Fibroblast of lung (primary cell): Measurements from ENCODE around the gene PIK3C3. TPM values are rescaled to one million over a fixed set of nuclear protein-coding genes. Genes with fewer than 3 reads are reported as not detected.

Source experiments
- DNase-seq, 2 donors: peaks; one replicate each; pipeline versions ENCODE4 v3.0.0 to v3.0.0-alpha.2; 2010; ENCODE audit warnings: low read depth in 2 of 2
- H2AFZ ChIP-seq: 2 replicates; pipeline ENCODE4 v1.5.1; 2012; ENCODE audit warnings: low read length, control low read depth, inconsistent platforms
- H3K27ac ChIP-seq: 2 replicates; pipeline ENCODE4 v1.5.1; 2011; ENCODE audit warnings: low read length, control low read depth; ENCODE audit not compliant: insufficient read depth
- H3K27me3 ChIP-seq: 2 replicates; pipeline ENCODE4 v1.5.1; 2011; ENCODE audit warnings: mild to moderate bottlenecking, low read length; ENCODE audit not compliant: control insufficient read depth, insufficient read depth
- H3K36me3 ChIP-seq: 2 replicates; pipeline ENCODE4 v1.5.1; 2011; ENCODE audit warnings: low read length; ENCODE audit not compliant: control insufficient read depth, insufficient read depth
- H3K4me1 ChIP-seq: 2 replicates; pipeline ENCODE4 v1.5.1; 2011; ENCODE audit warnings: low read length; ENCODE audit not compliant: control insufficient read depth, insufficient read depth; ENCODE audit errors: extremely low read depth
- H3K4me2 ChIP-seq: 2 replicates; pipeline ENCODE4 v1.5.1; 2011; ENCODE audit warnings: low read length, control low read depth; ENCODE audit not compliant: insufficient read depth; ENCODE audit errors: extremely low read depth
- H3K4me3 ChIP-seq, 4 experiments: fragments of 200-600 bp in 1 of 4; sonication (generic) in 1 of 4; replicated peaks in 1 of 4; 2 replicates each; pipeline ENCODE4 v1.5.1; 2011 to 2016; ENCODE audit warnings: low read length in 4 of 4, low read depth in 3 of 4, mild to moderate bottlenecking in 3 of 4, control low read depth in 2 of 4, inconsistent platforms in 1 of 4, mixed read lengths in 1 of 4; ENCODE audit not compliant: insufficient read depth in 1 of 4; ENCODE audit errors: control extremely low read depth in 1 of 4
- H3K79me2 ChIP-seq: 2 replicates; pipeline ENCODE4 v1.5.1; 2012; ENCODE audit warnings: mild to moderate bottlenecking, low read length, inconsistent platforms; ENCODE audit not compliant: control insufficient read depth, insufficient read depth
- H3K9ac ChIP-seq: 2 replicates; pipeline ENCODE4 v1.5.1; 2011; ENCODE audit warnings: mild to moderate bottlenecking, low read length, control low read depth; ENCODE audit not compliant: insufficient read depth
- H3K9me3 ChIP-seq: 2 replicates; pipeline ENCODE4 v1.5.1; 2012; ENCODE audit warnings: low read depth, low read length; ENCODE audit not compliant: control insufficient read depth, insufficient read depth
- H4K20me1 ChIP-seq: 2 replicates; pipeline ENCODE4 v1.5.1; 2011; ENCODE audit warnings: low read length; ENCODE audit not compliant: control insufficient read depth, insufficient read depth; ENCODE audit errors: extremely low read depth
- CTCF ChIP-seq, 2 donors: IDR thresholded peaks in 1 of 2; conservative IDR thresholded peaks in 1 of 2; 1 replicate in 1 of 2; 2 replicates in 1 of 2; pipeline ENCODE4 v1.5.1; 2011 to 2012; ENCODE audit warnings: low read length in 2 of 2, control low read depth in 1 of 2, inconsistent platforms in 1 of 2, low read depth in 1 of 2, mild to moderate bottlenecking in 1 of 2
- EZH2 ChIP-seq: IDR thresholded peaks from 2 replicates; pipeline ENCODE4 v1.5.1; 2012; ENCODE audit warnings: low read length, control low read depth, mild to moderate bottlenecking; ENCODE audit errors: missing control alignments
- polyA plus RNA-seq, 2 donors: library from polyadenylated mRNA; depleted of rRNA in 1 of 2; stranded (reverse) in 1 of 2; unstranded in 1 of 2; fragments of >200 nt; gene quantifications; 2 replicates each; pipeline ENCODE4 v1.2.1, GENCODE V29; 2011 to 2012; ENCODE audit warnings: missing spikeins in 1 of 2
- total RNA-seq: library from RNA; depleted of rRNA; stranded (reverse); fragments of >200 nt; gene quantifications from 2 replicates; pipeline ENCODE4 v1.2.1, GENCODE V29; 2014

PIK3C3 gene
- total and polyA plus RNA-seq, 2 donors (not counting 1 experiment from before 2014, with no cell fraction given), result 28.9 to 58.6 TPM

DNA sequence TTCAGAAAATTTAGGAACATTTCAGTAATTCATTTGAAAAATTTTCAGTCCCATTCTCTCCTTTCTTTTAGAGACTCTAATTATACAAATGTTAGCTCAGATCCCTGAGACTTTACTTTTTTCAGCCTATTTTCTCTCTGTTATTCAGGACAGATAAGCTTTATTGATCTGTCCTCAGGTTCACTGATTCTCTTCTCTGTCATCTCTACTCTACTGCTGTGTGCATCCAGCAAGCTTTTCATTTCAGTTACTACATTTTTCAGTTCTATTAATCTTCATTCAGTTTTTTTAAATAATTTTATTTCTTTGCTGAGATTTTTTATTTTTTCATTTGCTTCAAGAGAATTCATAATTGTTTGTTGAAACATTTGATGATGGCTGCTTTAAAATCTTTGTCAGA, 22.1 kb upstream of the PIK3C3 start:
- DNase-seq, result no peak
- Histone ChIP-seq H3K4me2 (no peak overlapping the region), H3K9me3 (no peaks in the 10 kb centered on the region), H3K27ac (no peak overlapping the region), H3K9ac (no peak overlapping the region), H3K27me3 (no peaks in the 10 kb centered on the region), H4K20me1 (no peaks in the 10 kb centered on the region), H3K79me2 (no peaks in the 10 kb centered on the region), H2AFZ (no peak overlapping the region), H3K4me1 (no peaks in the 10 kb centered on the region), H3K4me3 (no peak overlapping the region), H3K36me3 (no peaks in the 10 kb centered on the region)
- TF ChIP-seq EZH2 (no peak), CTCF (conservative IDR thresholded peaks at IDR 0.05 in 1 of 2, IDR thresholded peaks at IDR 0.05 in 1 of 2; ENCODE audit: low read depth in 1 of 2, low read length in 2 of 2) (no peak)

DNA sequence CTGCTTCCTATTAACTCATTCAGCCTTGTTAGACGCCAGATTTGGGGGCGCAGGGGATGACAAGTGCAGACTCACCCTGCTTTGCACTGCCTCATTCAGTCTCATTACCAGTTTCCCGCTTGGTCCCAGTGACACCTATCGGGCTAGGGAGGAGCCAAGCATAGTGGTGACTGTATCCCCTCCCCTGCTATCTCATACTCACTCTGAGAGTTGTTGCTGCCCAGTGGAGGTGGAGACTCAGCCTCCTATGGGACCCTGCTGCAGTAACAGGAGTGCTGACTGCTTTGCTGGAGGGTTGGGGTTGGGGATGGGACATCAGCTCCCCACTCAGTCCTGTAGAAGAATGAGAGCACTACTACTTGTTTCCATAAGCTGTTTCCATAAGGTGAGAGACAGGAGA, 21.3 kb upstream of the PIK3C3 start:
- Histone ChIP-seq H3K9ac (no peak overlapping the region), H3K4me1 (peaks cover 2% of the 10 kb centered on the region), H3K27me3 (no peaks in the 10 kb centered on the region), H2AFZ (no peak overlapping the region), H3K4me3 (no peak overlapping the region), H3K4me2 (no peak overlapping the region), H3K27ac (no peak overlapping the region), H3K36me3 (no peaks in the 10 kb centered on the region), H3K9me3 (no peaks in the 10 kb centered on the region), H4K20me1 (no peaks in the 10 kb centered on the region), H3K79me2 (no peaks in the 10 kb centered on the region)
- no peak for DNase-seq
- TF ChIP-seq EZH2, result no peak

- no peak overlapping the region for H3K4me3 ChIP-seq
- H4K20me1 ChIP-seq, result no peaks in the 10 kb centered on the region
- no peaks in the 10 kb centered on the region for H3K27me3 ChIP-seq
- no peaks in the 10 kb centered on the region for H3K79me2 ChIP-seq
- no peak overlapping the region for H3K9ac ChIP-seq
- no peak for TF ChIP-seq CTCF (conservative IDR thresholded peaks at IDR 0.05 in 1 of 2, IDR thresholded peaks at IDR 0.05 in 1 of 2; ENCODE audit: low read depth in 1 of 2, low read length in 2 of 2)
- no peak for TF ChIP-seq EZH2
- no peak for DNase-seq
- H3K4me1 ChIP-seq, result peaks cover 8% of the 10 kb centered on the region
- no peak overlapping the region for H3K27ac ChIP-seq
- H3K4me2 ChIP-seq, result no peak overlapping the region
- no peaks in the 10 kb centered on the region for H3K9me3 ChIP-seq
- H3K36me3 ChIP-seq, result no peaks in the 10 kb centered on the region
- peak overlapping the region; percentile 91 for H2AFZ ChIP-seq
Measured at GRCh38 chr18:41936471-41937134, 18.4 kb upstream of the PIK3C3 start.
